HEK293 (cell line): ENCODE data around the gene RGS13.

Source experiments
- KLF16 ChIP-seq: fragments of 450-650 bp; formaldehyde crosslinking; IDR thresholded peaks from 2 replicates; pipeline ENCODE4 v1.5.1; 2017; ENCODE audit warnings: missing biosample characterization, missing genetic modification characterization
- ZNF48 ChIP-seq: fragments of 450-650 bp; formaldehyde crosslinking; IDR thresholded peaks from 2 replicates; pipeline ENCODE4 v1.5.1; 2016; ENCODE audit warnings: missing biosample characterization, missing genetic modification characterization

DNA sequence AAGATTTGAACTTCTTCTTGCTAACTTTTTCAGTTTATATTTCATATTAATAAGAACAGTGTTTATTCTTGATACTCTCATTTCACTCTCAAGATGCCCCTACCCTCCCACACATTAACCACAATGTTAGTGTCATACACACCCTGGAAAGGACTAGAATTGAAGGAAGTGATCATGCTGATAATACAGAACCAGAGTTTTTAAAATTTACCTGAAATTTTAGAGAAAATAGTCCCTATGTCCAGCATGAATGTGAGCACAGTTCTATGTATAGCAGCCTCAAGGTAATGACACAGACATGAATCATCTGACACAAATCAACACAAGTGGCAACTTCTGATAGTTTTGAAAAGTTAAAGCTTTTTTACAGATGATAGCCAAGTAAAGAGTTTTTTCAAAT is 34.4 kb upstream of the RGS13 start:
- TF ChIP-seq ZNF48 (tag by site-specific recombination) (no peak), KLF16 (tag by site-specific recombination) (no peak)
